GM12878 (cell line): ENCODE measurements around the gene ANKRD33. TPM values are rescaled to one million over a fixed set of nuclear protein-coding genes. Genes with fewer than 3 reads are reported as not detected.

Source experiments
- ATAC-seq: fragments of 200-7000 bp; cut with Tn5 transposase; 3 replicates; pipeline ENCODE4 v1.9.1; 2020; ENCODE audit warnings: mild to moderate bottlenecking, moderate library complexity
- BruUV-seq: library from RNA; stranded (reverse); fragments of 400-500 nt; replicated peaks from 2 replicates; lab custom pipeline; 2021; lab: Mats Ljungman, UMichigan
- CTCF ChIA-PET: fragments of 300-600 bp; sonication (Branson Sonifier 250); formaldehyde crosslinking; extraction: SDS; loops from one replicate; lab custom pipeline; 2021; ENCODE audit warnings: inconsistent platforms; lab: Yijun Ruan, JAX
- POLR2A ChIA-PET: fragments of 350-600 bp; formaldehyde crosslinking; extraction: SDS; loops from one replicate; lab custom pipeline; 2021; ENCODE audit warnings: inconsistent platforms; lab: Charles Lee
- RAD21 ChIA-PET: fragments of 300-600 bp; sonication (Branson Sonifier 250); formaldehyde crosslinking; loops from one replicate; lab custom pipeline; 2023; ENCODE audit warnings: antibody characterized with exemption; ENCODE audit not compliant: unreplicated experiment; lab: Charles Lee
- SMC1A ChIA-PET: fragments of 300-600 bp; sonication (Branson Sonifier 250); formaldehyde crosslinking; loops from one replicate; lab custom pipeline; 2023; ENCODE audit not compliant: unreplicated experiment, uncharacterized antibody; lab: Charles Lee
- DNase-seq: peaks from one replicate; pipeline ENCODE4 v3.0.0-alpha.2; 2011; ENCODE audit warnings: low read depth, low spot score
- FAIRE-seq: peaks from 3 replicates; lab custom pipeline; 2011; peaks lifted over from hg19 to GRCh38; lab: Jason Lieb, UNC
- H2AFZ ChIP-seq: 2 replicates; pipeline ENCODE4 v1.6.0; 2011; ENCODE audit warnings: low read depth, low read length, control low read depth; ENCODE audit not compliant: control insufficient read depth
- H3K27ac ChIP-seq: 2 replicates; pipeline ENCODE4 v1.5.1; 2011; ENCODE audit warnings: control low read depth; ENCODE audit not compliant: control insufficient read depth, insufficient read depth
- H3K27me3 ChIP-seq, 2 experiments: replicated peaks in 1 of 2; 2 replicates each; pipeline versions ENCODE4 v1.6.0 to v1.6.1; 2011; ENCODE audit warnings: low read length in 1 of 2; ENCODE audit not compliant: control insufficient read depth in 2 of 2, insufficient read depth in 2 of 2
- H3K36me3 ChIP-seq, 2 experiments: 2 replicates each; pipeline ENCODE4 v1.5.1; 2011; ENCODE audit warnings: low read length in 1 of 2; ENCODE audit not compliant: control insufficient read depth in 2 of 2, insufficient read depth in 2 of 2
- H3K4me1 ChIP-seq: 2 replicates; pipeline ENCODE4 v1.6.1; 2011; ENCODE audit warnings: mild to moderate bottlenecking, low read length, moderate library complexity, mixed read lengths; ENCODE audit not compliant: control insufficient read depth, insufficient read depth
- H3K4me2 ChIP-seq: 2 replicates; pipeline ENCODE4 v1.6.0; 2011; ENCODE audit warnings: control low read depth; ENCODE audit not compliant: control insufficient read depth, insufficient read depth
- H3K4me3 ChIP-seq: fragments of 200-600 bp; sonication (generic); 2 replicates; pipeline ENCODE4 v1.5.1; 2016
- H3K79me2 ChIP-seq: 2 replicates; pipeline ENCODE4 v1.6.0; 2011; ENCODE audit warnings: low read length; ENCODE audit not compliant: control insufficient read depth, insufficient read depth
- H3K9ac ChIP-seq: 2 replicates; pipeline ENCODE4 v1.8.0; 2011; ENCODE audit warnings: low read length, control low read depth, mixed read lengths; ENCODE audit not compliant: control insufficient read depth, insufficient read depth
- H3K9me3 ChIP-seq: replicated peaks from 3 replicates; pipeline ENCODE4 v1.5.1; 2011; ENCODE audit warnings: mild to moderate bottlenecking, low read length; ENCODE audit not compliant: control insufficient read depth, insufficient read depth
- H4K20me1 ChIP-seq: 2 replicates; pipeline ENCODE4 v1.6.0; 2011; ENCODE audit not compliant: control insufficient read depth, insufficient read depth
- CBFB ChIP-seq: IDR thresholded peaks from 2 replicates; pipeline ENCODE4 v1.6.1; 2016; ENCODE audit warnings: antibody characterized with exemption, low read depth
- CEBPZ ChIP-seq: fragments of 150-350 bp; IDR thresholded peaks from 2 replicates; pipeline ENCODE4 v1.6.1; 2016; ENCODE audit warnings: low read depth, low read length
- DPF2 ChIP-seq: fragments of 450-650 bp; IDR thresholded peaks from 2 replicates; pipeline ENCODE4 v1.6.1; 2017; ENCODE audit warnings: mild to moderate bottlenecking
- ETV6 ChIP-seq, 2 experiments: fragments of 450-650 bp in 1 of 2; IDR thresholded peaks in 1 of 2; conservative IDR thresholded peaks in 1 of 2; 2 replicates each; pipeline ENCODE4 v1.6.1; 2014; ENCODE audit warnings: antibody characterized with exemption in 1 of 2, borderline replicate concordance in 1 of 2, low read depth in 1 of 2, mild to moderate bottlenecking in 1 of 2, moderate library complexity in 1 of 2
- FOXM1 ChIP-seq: IDR thresholded peaks from 2 replicates; pipeline ENCODE4 v1.6.1; 2012; ENCODE audit warnings: low read depth, mild to moderate bottlenecking, inconsistent platforms, low read length, moderate library complexity
- HDGF ChIP-seq: fragments of 450-650 bp; IDR thresholded peaks from 2 replicates; pipeline ENCODE4 v1.6.1; 2016; ENCODE audit warnings: antibody characterized with exemption
- KDM1A ChIP-seq: fragments of 200-600 bp; sonication (generic); IDR thresholded peaks from 2 replicates; pipeline ENCODE4 v1.6.1; 2016; ENCODE audit warnings: borderline replicate concordance
- MLLT1 ChIP-seq: fragments of 450-650 bp; IDR thresholded peaks from 2 replicates; pipeline ENCODE4 v1.6.1; 2016; ENCODE audit warnings: mild to moderate bottlenecking
- NFXL1 ChIP-seq: fragments of 450-650 bp; IDR thresholded peaks from 2 replicates; pipeline ENCODE4 v1.6.1; 2017; ENCODE audit warnings: antibody characterized with exemption, mild to moderate bottlenecking, borderline replicate concordance
- POLR2AphosphoS5 ChIP-seq: IDR thresholded peaks from 2 replicates; pipeline ENCODE4 v1.6.1; 2011; ENCODE audit warnings: mild to moderate bottlenecking, low read length, inconsistent platforms
- TBL1XR1 ChIP-seq: IDR thresholded peaks from 2 replicates; pipeline ENCODE4 v1.6.1; 2012; ENCODE audit warnings: low read depth, low read length, improper control_type of control experiment
- ZBED1 ChIP-seq: IDR thresholded peaks from 2 replicates; pipeline ENCODE4 v1.6.1; 2016; ENCODE audit warnings: borderline replicate concordance
- ZBTB33 ChIP-seq: fragments of 450-650 bp; IDR thresholded peaks from 2 replicates; pipeline ENCODE4 v1.6.1; 2017; ENCODE audit warnings: mild to moderate bottlenecking
- ZNF687 ChIP-seq: fragments of 450-650 bp; IDR thresholded peaks from 2 replicates; pipeline ENCODE4 v1.6.1; 2017; ENCODE audit warnings: mild to moderate bottlenecking, moderate library complexity
- in situ Hi-C: fragments of 300-500 bp; cut with MboI; formaldehyde crosslinking; loops from 9 replicates; pipeline ENCODE4 v1.14.3; 2018; ENCODE audit warnings: mixed read lengths
- intact Hi-C: fragments of 100-400 bp; cut with micrococcal nuclease; formaldehyde crosslinking; loops from one replicate; pipeline ENCODE4 v1.14.2; 2022; ENCODE audit not compliant: unreplicated experiment
- polyA plus RNA-seq, 11 experiments: library from polyadenylated mRNA; depleted of rRNA in 4 of 11; unstranded in 6 of 11; stranded (reverse) in 5 of 11; fragments of >200 nt; fragmentation: Nextera tagmentation in 4 of 11; fragmentation: Illumina TruSeq in 1 of 11; extraction: Ambion mirVana in 4 of 11; extraction: Trizol in 1 of 11; gene quantifications; 1 replicate in 1 of 11; 2 replicates in 10 of 11; pipeline versions ENCODE4 v1.2.1 to v1.2.3, GENCODE V29; 2011 to 2016; ENCODE audit warnings: inconsistent platforms in 2 of 11, missing spikeins in 2 of 11, low read depth in 1 of 11
- total RNA-seq, 4 experiments: library from RNA; depleted of rRNA in 3 of 4; stranded (reverse); fragments of >200 nt in 3 of 4; fragmentation: Illumina TruSeq in 1 of 4; extraction: Trizol in 1 of 4; gene quantifications; 2 replicates each; pipeline versions ENCODE4 v1.2.1 to v1.2.3, GENCODE V29; 2013 to 2021

Gene ANKRD33
- total and polyA plus RNA-seq, 10 of the 15 experiments (the other 5 are each of a cell fraction or from before 2014, with no cell fraction given), result not detected

GRCh38 chr12:51904951-51905470 is 17.1 kb downstream of the ANKRD33 start:
- H3K79me2 ChIP-seq, result no peaks in the 10 kb centered on the region
- no TSS peak for BruUV-seq
- H2AFZ ChIP-seq, result no peak overlapping the region
- no peaks in the 10 kb centered on the region for H3K36me3 ChIP-seq
- ATAC-seq, result no peak
- no peak overlapping the region for H3K4me3 ChIP-seq
- no peaks in the 10 kb centered on the region for H4K20me1 ChIP-seq
- DNase-seq, result no peak
- no peak overlapping the region for H3K4me2 ChIP-seq
- in situ Hi-C loops (no loop called here), intact Hi-C loops (no loop called here)
- SMC1A ChIA-PET, result no interaction called here
- no peak overlapping the region for H3K9ac ChIP-seq
- no peak for FAIRE-seq
- RAD21 ChIA-PET, result no interaction called here
- POLR2A ChIA-PET, result no interaction called here
- no peak overlapping the region for H3K27ac ChIP-seq
- TF ChIP-seq HDGF (no peak), CEBPZ (no peak), DPF2 (no peak), ZBED1 (no peak), FOXM1 (no peak), POLR2AphosphoS5 (no peak), ZNF687 (no peak), TBL1XR1 (no peak), ETV6 (conservative IDR thresholded peaks at IDR 0.05 in 1 of 2, IDR thresholded peaks at IDR 0.05 in 1 of 2; ENCODE audit: borderline replicate concordance in 1 of 2, low read depth in 1 of 2) (no peak), CBFB (no peak), MLLT1 (no peak), ZBTB33 (no peak), NFXL1 (no peak), KDM1A (no peak)
- H3K4me1 ChIP-seq, result no peaks in the 10 kb centered on the region
- H3K27me3 ChIP-seq, result peaks cover 7 to 13% of the 10 kb centered on the region in 2 experiments; a peak in 3 of 4 replicates
- H3K9me3 ChIP-seq, result no peaks in the 10 kb centered on the region
- CTCF ChIA-PET, result interaction anchor here (0.7 kb wide), 1 partner anchor 117 kb away, joined by 3 read pairs; no protein-coding TSS in a partner anchor
